HCT116 (cell line): ENCODE measurements around the gene POLD2. TPM values are rescaled to one million over a fixed set of nuclear protein-coding genes. Genes with fewer than 3 reads are reported as not detected.

ENCODE experiments used
- ATAC-seq: fragments of 200-7000 bp; cut with Tn5 transposase; 2 replicates; pipeline ENCODE4 v1.9.1; 2020; ENCODE audit warnings: mild to moderate bottlenecking, moderate library complexity
- BruUV-seq: library from RNA; stranded (reverse); fragments of 400-500 nt; replicated peaks from 2 replicates; lab custom pipeline; 2021; lab: Mats Ljungman, UMichigan
- CTCF ChIA-PET: fragments of 300-600 bp; sonication (Branson Sonifier 250); formaldehyde crosslinking; loops from one replicate; lab custom pipeline; 2021; ENCODE audit warnings: antibody characterized with exemption; lab: Charles Lee
- POLR2A ChIA-PET: fragments of 300-600, 350-600 bp; sonication (Branson Sonifier 250); formaldehyde crosslinking; loops from one replicate; lab custom pipeline; 2021; ENCODE audit warnings: antibody characterized with exemption; lab: Charles Lee
- RAD21 ChIA-PET, 2 experiments: fragments of 300-600 bp; sonication (Branson Sonifier 250); formaldehyde crosslinking; loops; one replicate each; lab custom pipeline; 2023; ENCODE audit warnings: low total read pairs in 2 of 2; ENCODE audit not compliant: uncharacterized antibody in 2 of 2, unreplicated experiment in 2 of 2, low non-redundant PET in 1 of 2; lab: Charles Lee
- DNase-seq: peaks from one replicate; pipeline ENCODE4 v3.0.0-alpha.2; 2010; ENCODE audit warnings: low read depth, low spot score
- H2AFZ ChIP-seq: fragments of 200-600 bp; shearing (Covaris generic), sonication (generic); 2 replicates; pipeline ENCODE4 v1.6.1; 2017; ENCODE audit warnings: low read depth, mixed run types, mixed read lengths, antibody characterized with exemption, low read length; ENCODE audit not compliant: poor library complexity, severe bottlenecking
- H3K27ac ChIP-seq: 2 replicates; pipeline ENCODE4 v1.5.1; 2012; ENCODE audit warnings: low read depth, low read length
- H3K27me3 ChIP-seq: fragments of 200-600 bp; sonication (generic); 2 replicates; pipeline ENCODE4 v1.6.1; 2016; ENCODE audit warnings: mixed run types, low read length, mixed read lengths; ENCODE audit not compliant: insufficient read depth
- H3K36me3 ChIP-seq, 2 experiments: fragments of 200-500 bp in 1 of 2; fragments of 200-600 bp in 1 of 2; sonication (Bioruptor generic) in 1 of 2; sonication (generic) in 1 of 2; 2 replicates each; pipeline versions ENCODE4 v1.5.1 to v1.6.1; 2014 to 2016; ENCODE audit warnings: low read length in 2 of 2, inconsistent platforms in 1 of 2, mixed read lengths in 1 of 2, mixed run types in 1 of 2; ENCODE audit not compliant: insufficient read depth in 2 of 2, control insufficient read depth in 1 of 2
- H3K4me1 ChIP-seq, 2 experiments: fragments of 200-600 bp in 1 of 2; sonication (generic) in 1 of 2; 2 replicates each; pipeline versions ENCODE4 v1.5.1 to v1.6.1; 2012 to 2017; ENCODE audit warnings: low read length in 2 of 2, inconsistent platforms in 1 of 2, mild to moderate bottlenecking in 1 of 2, mixed read lengths in 1 of 2, mixed run types in 1 of 2, moderate library complexity in 1 of 2; ENCODE audit not compliant: insufficient read depth in 2 of 2, control insufficient read depth in 1 of 2
- H3K4me2 ChIP-seq: fragments of 200-600 bp; sonication (generic); 2 replicates; pipeline ENCODE4 v1.6.1; 2017; ENCODE audit warnings: mixed run types, low read length, mixed read lengths
- H3K4me3 ChIP-seq, 2 experiments: fragments of 200-600 bp in 1 of 2; sonication (generic) in 1 of 2; replicated peaks in 1 of 2; 2 replicates each; pipeline ENCODE4 v1.5.1; 2011 to 2016; ENCODE audit warnings: low read length in 2 of 2, control low read depth in 1 of 2, low read depth in 1 of 2, mild to moderate bottlenecking in 1 of 2, mixed read lengths in 1 of 2, mixed run types in 1 of 2
- H3K79me2 ChIP-seq: fragments of 200-600 bp; sonication (generic); 2 replicates; pipeline ENCODE4 v1.6.1; 2017; ENCODE audit warnings: mild to moderate bottlenecking, mixed run types, low read length, moderate library complexity, mixed read lengths; ENCODE audit not compliant: insufficient read depth
- H3K9ac ChIP-seq: fragments of 200-600 bp; sonication (generic); 2 replicates; pipeline ENCODE4 v1.6.1; 2016; ENCODE audit warnings: low read length, mixed read lengths
- H3K9me2 ChIP-seq: fragments of 200-600 bp; sonication (generic), shearing (Covaris generic); 2 replicates; pipeline ENCODE4 v1.6.1; 2017; ENCODE audit warnings: mixed run types, mild to moderate bottlenecking, moderate library complexity; ENCODE audit not compliant: insufficient read depth
- H3K9me3 ChIP-seq, 2 experiments: fragments of 200-500 bp in 1 of 2; fragments of 200-600 bp in 1 of 2; sonication (Bioruptor generic) in 1 of 2; sonication (generic) in 1 of 2; 2 replicates each; pipeline ENCODE4 v1.6.1; 2014 to 2017; ENCODE audit warnings: low read length in 2 of 2, mixed read lengths in 2 of 2, inconsistent platforms in 1 of 2, low read depth in 1 of 2, mild to moderate bottlenecking in 1 of 2, mixed run types in 1 of 2, moderate library complexity in 1 of 2; ENCODE audit not compliant: control insufficient read depth in 1 of 2, insufficient read depth in 1 of 2
- H4K20me1 ChIP-seq: fragments of 200-600 bp; sonication (generic), shearing (Covaris generic); 2 replicates; pipeline ENCODE4 v1.6.1; 2017; ENCODE audit warnings: mixed run types, mild to moderate bottlenecking, moderate library complexity; ENCODE audit not compliant: insufficient read depth
- ATF3 ChIP-seq: IDR thresholded peaks from 2 replicates; pipeline ENCODE4 v1.6.1; 2012
- CEBPB ChIP-seq: IDR thresholded peaks from 2 replicates; pipeline ENCODE4 v1.6.1; 2012; ENCODE audit warnings: low read depth
- EZH2 ChIP-seq: fragments of 200-600 bp; sonication (generic); IDR thresholded peaks from 2 replicates; pipeline ENCODE4 v1.6.1; 2017; ENCODE audit warnings: antibody characterized with exemption, mixed run types
- EZH2phosphoT487 ChIP-seq: fragments of 200-600 bp; IDR thresholded peaks from 2 replicates; pipeline ENCODE4 v1.6.1; 2018; ENCODE audit warnings: antibody characterized with exemption, borderline replicate concordance
- FOSL1 ChIP-seq: IDR thresholded peaks from 2 replicates; pipeline ENCODE4 v1.6.1; 2012; ENCODE audit warnings: low read depth
- JUND ChIP-seq: IDR thresholded peaks from 2 replicates; pipeline ENCODE4 v1.6.1; 2012
- MAX ChIP-seq: IDR thresholded peaks from 2 replicates; pipeline ENCODE4 v1.6.1; 2012
- POLR2A ChIP-seq: IDR thresholded peaks from 2 replicates; pipeline ENCODE4 v1.7.0; 2011; ENCODE audit warnings: borderline replicate concordance; ENCODE audit not compliant: insufficient read depth, insufficient read length; ENCODE audit errors: extremely low read depth
- POLR2AphosphoS5 ChIP-seq: IDR thresholded peaks from 2 replicates; pipeline ENCODE4 v1.6.1; 2011; ENCODE audit warnings: mild to moderate bottlenecking, low read depth, low read length, moderate library complexity
- RAD21 ChIP-seq: IDR thresholded peaks from 2 replicates; pipeline ENCODE4 v1.6.1; 2012; ENCODE audit warnings: low read depth, mild to moderate bottlenecking
- REST ChIP-seq: IDR thresholded peaks from 2 replicates; pipeline ENCODE4 v1.6.1; 2012; ENCODE audit warnings: low read depth
- SIN3A ChIP-seq: IDR thresholded peaks from 2 replicates; pipeline ENCODE4 v1.6.1; 2012; ENCODE audit warnings: low read depth
- TCF7L2 ChIP-seq: IDR thresholded peaks from 2 replicates; pipeline ENCODE4 v1.7.0; 2011; ENCODE audit warnings: borderline replicate concordance, inconsistent platforms; ENCODE audit not compliant: insufficient read depth, insufficient read length; ENCODE audit errors: extremely low read depth
- ZBTB33 ChIP-seq: IDR thresholded peaks from 2 replicates; pipeline ENCODE4 v1.6.1; 2011; ENCODE audit warnings: mild to moderate bottlenecking, low read length, moderate library complexity; ENCODE audit not compliant: insufficient replicate concordance; ENCODE audit errors: extremely low read depth
- ZFX ChIP-seq: fragments of 450-650 bp; IDR thresholded peaks from 2 replicates; pipeline ENCODE4 v1.6.1; 2017
- ZNF274 ChIP-seq: fragments of 200-500 bp; sonication (Bioruptor generic); IDR thresholded peaks from 2 replicates; pipeline ENCODE4 v1.6.1; 2014; ENCODE audit warnings: mild to moderate bottlenecking, low read depth, low read length, inconsistent platforms
- intact Hi-C: fragments of 100-400 bp; cut with micrococcal nuclease; formaldehyde crosslinking; loops from 2 replicates; pipeline ENCODE4 v1.10.0; 2022
- total RNA-seq: library from RNA; stranded (reverse); gene quantifications from one replicate; pipeline ENCODE4 v1.2.1, GENCODE V29; 2021; ENCODE audit not compliant: unreplicated experiment

Gene POLD2
- total RNA-seq, 1 experiment from 2014 or later = 237 TPM

- intact Hi-C loops = no loop called here
- H3K4me1 ChIP-seq = no peaks in the 10 kb centered on the region
- no peak overlapping the region for H3K9ac ChIP-seq
- POLR2A ChIA-PET = no interaction called here
- RAD21 ChIA-PET = no interaction called here
- H3K9me3 ChIP-seq = no peaks in the 10 kb centered on the region
- no peak for ATAC-seq
- H3K27ac ChIP-seq = no peak overlapping the region
- no peak overlapping the region for H3K4me2 ChIP-seq
- H3K4me3 ChIP-seq = no peak overlapping the region
- no peak for TF ChIP-seq POLR2A
- TF ChIP-seq SIN3A = no peak
- TF ChIP-seq FOSL1 = no peak
- no peak for TF ChIP-seq EZH2
- no peak for TF ChIP-seq CEBPB
- TF ChIP-seq REST = no peak
- no peak for TF ChIP-seq MAX
- no peak for TF ChIP-seq ZBTB33
- no peak for TF ChIP-seq ATF3
- no peak for TF ChIP-seq ZNF274
- TF ChIP-seq TCF7L2 = no peak
- no peak for TF ChIP-seq JUND
- no peak for TF ChIP-seq POLR2AphosphoS5
- TF ChIP-seq EZH2phosphoT487 = no peak
- TF ChIP-seq ZFX = no peak
- no peak for TF ChIP-seq RAD21
- no TSS peak for BruUV-seq
- no peaks in the 10 kb centered on the region for H3K36me3 ChIP-seq
- no peaks in the 10 kb centered on the region for H3K27me3 ChIP-seq
- DNase-seq = no peak
- CTCF ChIA-PET = no interaction called here
- no peaks in the 10 kb centered on the region for H3K79me2 ChIP-seq
- no peaks in the 10 kb centered on the region for H4K20me1 ChIP-seq
- H3K9me2 ChIP-seq = no peaks in the 10 kb centered on the region
- H2AFZ ChIP-seq = no peak overlapping the region
Observed at GRCh38 chr7:44144426-44144967, 21.1 kb upstream of the POLD2 start.
